ENCODE measurements around the gene UBXN6.
A peak's percentile ranks its signal among the peaks of the same experiment; 100 is the strongest.

The UBXN6 gene

GRCh38 chr19:4403005-4403761 is 54.4 kb downstream of the UBXN6 start:
- no peak for DNase-seq

DNA sequence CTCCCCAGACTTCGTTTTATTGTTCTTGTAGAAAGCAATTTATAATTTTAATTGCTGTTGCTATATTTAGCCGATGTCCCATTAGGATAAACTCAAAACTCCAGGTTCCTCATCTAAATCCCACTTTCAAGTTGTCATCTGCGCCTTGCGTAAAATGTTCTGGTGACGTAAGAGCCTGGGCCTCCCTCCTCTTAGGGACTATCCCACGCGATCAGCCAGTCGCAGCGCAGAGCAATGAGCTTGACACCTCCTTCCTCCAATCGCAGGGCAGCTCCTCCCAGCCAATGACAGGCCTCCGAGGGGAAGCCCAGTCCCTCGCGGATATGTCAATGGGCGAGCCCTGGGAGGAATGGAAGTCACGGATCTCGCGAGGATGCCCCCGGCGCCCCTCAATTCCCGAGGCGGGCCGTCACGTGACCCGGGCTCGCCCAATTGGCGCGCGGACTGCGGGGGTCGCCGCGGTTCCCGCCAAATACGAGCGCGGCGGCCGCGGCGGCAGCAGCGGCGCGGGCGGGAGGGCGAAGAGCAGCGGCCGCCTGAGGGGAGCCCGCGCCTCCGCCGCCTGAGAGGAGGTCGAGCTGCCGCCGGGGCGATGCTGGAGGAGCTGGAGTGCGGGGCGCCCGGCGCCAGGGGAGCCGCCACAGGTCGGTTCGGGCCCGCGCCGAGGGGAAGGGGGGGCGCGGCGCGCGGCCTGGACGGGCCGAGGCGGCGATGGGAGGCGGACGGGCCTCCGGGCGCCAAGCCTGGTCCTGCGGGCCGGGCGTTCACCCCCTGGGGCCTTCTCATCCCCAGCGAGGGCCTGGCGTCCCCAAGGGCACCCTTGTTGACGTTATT is 55.2 kb downstream of the UBXN6 start, which contains the start of gene CHAF1A:
TSS of gene CHAF1A (plus strand) at position 470 of the 834 bp plus-strand sequence. CDS start at position 593, 123 bp downstream.
- peak; percentile 100 for DNase-seq

DNA sequence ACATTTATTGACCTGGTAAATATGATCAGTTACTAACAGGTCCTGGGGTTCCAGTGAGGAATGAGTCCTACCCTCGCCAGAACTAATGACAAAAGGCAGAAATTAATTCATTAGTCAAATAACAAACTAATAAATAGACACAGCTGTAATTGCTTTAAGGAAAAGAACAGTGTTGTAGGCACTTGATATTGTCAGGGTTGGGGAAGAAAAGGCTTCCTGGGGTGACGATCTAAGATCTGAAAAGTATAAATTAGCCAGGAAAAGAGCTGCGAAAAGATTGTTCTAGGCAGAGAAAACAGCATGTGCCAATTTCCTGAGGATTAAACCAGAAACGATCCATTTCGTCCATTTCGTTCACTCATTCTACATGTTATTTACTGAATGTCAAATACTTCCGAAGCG is 55.8 kb downstream of the UBXN6 start:
- no peak for DNase-seq

DNA sequence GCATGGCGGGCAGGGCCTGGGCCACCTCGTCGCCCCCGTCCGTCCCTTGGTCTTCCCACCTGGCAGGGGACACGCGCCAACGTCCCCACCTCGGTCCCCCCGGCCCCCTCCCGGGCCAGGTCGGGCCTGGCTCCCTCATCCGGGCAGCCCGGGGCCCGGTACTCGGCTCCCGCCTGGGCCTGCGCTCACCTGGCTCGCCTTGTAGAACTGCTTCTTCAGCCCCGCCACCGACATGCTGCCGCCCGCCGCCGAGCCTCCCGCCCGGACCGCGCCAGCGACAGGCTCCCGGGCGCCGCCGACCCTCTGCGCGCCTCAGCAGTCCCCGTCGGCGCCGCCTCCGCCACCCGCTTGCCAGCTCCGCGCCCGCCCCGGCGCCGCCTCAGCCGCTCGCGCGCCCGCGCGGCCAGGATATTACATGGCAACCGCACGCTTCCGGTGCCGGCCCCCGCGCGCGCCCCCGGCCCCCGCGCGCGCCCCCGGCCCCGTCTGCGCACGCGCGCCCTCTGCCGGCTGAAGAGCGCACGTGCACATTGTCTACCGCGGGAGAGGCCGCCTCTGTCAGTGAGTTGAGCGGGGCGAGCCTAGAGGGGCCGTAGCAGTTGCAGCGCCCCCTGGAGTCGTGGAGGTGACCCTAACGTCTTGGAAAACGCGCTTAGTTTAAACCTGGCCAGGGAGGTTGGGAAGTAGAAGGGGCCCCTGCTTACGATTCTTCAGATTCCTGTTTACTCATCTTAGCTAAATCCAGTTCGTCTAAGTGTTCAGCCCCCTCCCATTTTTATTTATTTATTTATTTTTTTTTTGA is 57.3 kb downstream of the UBXN6 start, which contains the start of gene SH3GL1:
TSS of gene SH3GL1 (minus strand) at position 413 of the 802 bp plus-strand sequence. CDS start at position 234, 179 bp downstream.
- DNase-seq: peak; percentile 93 to 98 (median 97)

DNA sequence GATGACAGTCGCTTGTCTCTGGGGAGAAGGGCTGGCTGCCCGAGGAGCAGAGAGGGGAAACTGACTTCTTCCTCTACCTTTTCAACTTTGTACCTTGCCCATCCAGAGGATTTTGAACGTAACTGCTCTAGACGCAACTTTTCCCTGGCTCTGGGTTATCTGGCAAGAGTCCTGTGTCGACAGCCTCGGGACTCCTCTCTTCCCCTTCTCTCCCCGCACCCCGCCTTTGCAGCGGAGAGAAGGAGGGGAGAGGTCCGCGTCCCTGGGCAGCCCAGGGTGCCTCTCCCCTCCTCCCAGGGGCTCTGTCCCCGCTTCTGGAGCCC is 57.8 kb downstream of the UBXN6 start:
- DNase-seq: peak; percentile 57 to 73 (median 70)

DNA sequence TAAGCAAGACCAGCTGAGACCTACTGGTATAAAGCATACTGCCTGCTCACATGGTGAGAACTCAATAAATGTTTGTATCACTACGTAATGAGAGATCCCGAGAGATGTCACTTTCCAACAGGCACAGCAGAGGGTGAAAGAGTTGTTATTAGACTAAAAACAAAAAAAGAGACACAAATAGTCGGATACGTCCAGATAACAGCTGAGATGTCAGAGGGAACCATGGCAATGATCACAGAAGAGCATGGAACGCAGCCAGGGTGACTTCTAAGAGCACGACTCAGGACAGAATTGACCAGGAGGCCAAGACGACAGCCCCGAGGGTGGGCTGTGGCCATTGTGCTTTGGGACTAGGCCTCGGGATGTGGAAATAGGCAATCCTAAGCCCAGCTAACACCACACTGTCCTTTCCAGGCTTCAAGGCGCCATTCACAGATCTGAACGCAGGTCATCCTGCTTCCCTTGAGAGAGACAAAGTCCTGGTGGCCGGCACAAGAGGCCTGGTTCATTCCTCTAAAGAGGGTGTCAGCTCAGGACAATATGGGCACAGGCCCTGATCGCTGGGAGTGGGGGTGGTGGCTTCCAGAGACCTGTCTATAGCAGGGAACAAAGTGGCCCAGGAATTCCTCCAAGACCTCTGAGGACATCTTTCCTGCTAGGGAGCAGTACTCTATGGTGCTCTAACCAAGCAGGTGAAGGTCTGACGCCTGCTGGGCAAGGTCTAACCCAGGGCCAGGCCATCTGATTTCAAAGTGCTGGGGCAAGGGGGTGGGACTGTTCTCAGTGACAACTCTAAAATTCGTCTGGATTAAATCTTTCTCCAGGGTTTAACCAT is 60.4 kb downstream of the UBXN6 start:
- no peak for DNase-seq
